ENCODE results near the gene CD46.

DNA sequence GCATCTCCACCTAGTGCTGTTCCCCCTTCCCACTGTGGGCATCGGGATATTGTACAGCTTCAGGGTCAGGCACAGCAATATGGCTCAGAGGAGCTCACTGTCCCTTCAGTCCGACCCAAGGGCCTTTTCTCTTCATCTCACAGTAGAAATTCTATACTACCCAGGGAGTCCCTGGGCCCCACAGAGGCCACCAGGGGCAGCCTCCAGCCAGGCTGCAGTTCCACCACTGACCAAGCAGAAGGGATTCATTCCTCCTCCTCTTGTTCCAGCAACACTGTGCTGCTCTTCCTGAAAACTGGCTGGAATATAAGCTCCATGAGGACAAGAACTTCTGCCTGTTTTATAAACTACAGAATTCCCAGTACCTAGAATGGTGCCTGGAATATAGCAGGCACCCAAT lies 88.5 kb downstream of the CD46 start:
- no peak for TF ChIP-seq CTCF (IDR thresholded peaks at IDR 0.05; ENCODE audit: insufficient read depth, low read length, poor library complexity, severe bottlenecking)
- TF ChIP-seq EZH2phosphoT487 (conservative IDR thresholded peaks at IDR 0.05; ENCODE audit: low read length): no peak

Measured in SU-DHL-6 (cell line).